Trophoblast cell (in vitro differentiated cells and primary cell): ENCODE measurements around the gene CFAP97D2.
A peak's percentile ranks its signal among the peaks of the same experiment; 100 is the strongest.
"Not testable (repeated sequence)": the region's sequence is repeated elsewhere in the genome, so short reads cannot be mapped to it uniquely, and the experiment has no call there.

ENCODE experiments used
- DNase-seq, 2 donors: peaks; one replicate each; pipeline ENCODE4 v3.0.0-alpha.2; 2016
- H2AFZ ChIP-seq: 2 replicates; pipeline ENCODE4 v1.6.1; 2013; ENCODE audit warnings: low read length, moderate library complexity, mild to moderate bottlenecking; ENCODE audit not compliant: insufficient read depth, poor library complexity
- H2AK5ac ChIP-seq: 2 replicates; pipeline ENCODE4 v1.6.1; 2013; ENCODE audit warnings: mild to moderate bottlenecking, low read length
- H2BK120ac ChIP-seq: 2 replicates; pipeline ENCODE4 v1.6.1; 2013; ENCODE audit warnings: low read length, mild to moderate bottlenecking, moderate library complexity; ENCODE audit not compliant: insufficient read depth, poor library complexity
- H2BK12ac ChIP-seq: 2 replicates; pipeline ENCODE4 v1.6.1; 2013; ENCODE audit warnings: mild to moderate bottlenecking, low read length, moderate library complexity
- H2BK5ac ChIP-seq: 2 replicates; pipeline ENCODE4 v1.6.1; 2013; ENCODE audit warnings: low read length, low read depth, moderate library complexity, mild to moderate bottlenecking; ENCODE audit not compliant: poor library complexity
- H3K14ac ChIP-seq: 2 replicates; pipeline ENCODE4 v1.6.1; 2013; ENCODE audit warnings: mild to moderate bottlenecking, low read length
- H3K18ac ChIP-seq: 2 replicates; pipeline ENCODE4 v1.6.1; 2013; ENCODE audit warnings: mild to moderate bottlenecking, low read length
- H3K23ac ChIP-seq: 2 replicates; pipeline ENCODE4 v1.6.1; 2013; ENCODE audit warnings: low read length
- H3K27ac ChIP-seq: 2 replicates; pipeline ENCODE4 v1.5.1; 2013; ENCODE audit warnings: low read depth, mild to moderate bottlenecking, inconsistent platforms, low read length, moderate library complexity
- H3K27me3 ChIP-seq: 2 replicates; pipeline ENCODE4 v1.6.1; 2013; ENCODE audit warnings: inconsistent platforms, mild to moderate bottlenecking, low read length, moderate library complexity; ENCODE audit not compliant: insufficient read depth
- H3K36me3 ChIP-seq, 2 experiments: 1 replicate in 1 of 2; 2 replicates in 1 of 2; pipeline ENCODE4 v1.6.1; 2013; ENCODE audit warnings: low read length in 2 of 2, mild to moderate bottlenecking in 2 of 2, moderate library complexity in 1 of 2; ENCODE audit not compliant: insufficient read depth in 2 of 2, control insufficient read depth in 1 of 2
- H3K4ac ChIP-seq: 2 replicates; pipeline ENCODE4 v1.6.1; 2013; ENCODE audit warnings: low read depth, mild to moderate bottlenecking, low read length, moderate library complexity
- H3K4me1 ChIP-seq, 2 experiments: 1 replicate in 1 of 2; 2 replicates in 1 of 2; pipeline ENCODE4 v1.6.1; 2013; ENCODE audit warnings: low read length in 2 of 2, mild to moderate bottlenecking in 2 of 2, moderate library complexity in 1 of 2; ENCODE audit not compliant: insufficient read depth in 2 of 2, control insufficient read depth in 1 of 2
- H3K4me2 ChIP-seq: 2 replicates; pipeline ENCODE4 v1.6.1; 2013; ENCODE audit warnings: inconsistent platforms, mild to moderate bottlenecking, low read length, moderate library complexity
- H3K4me3 ChIP-seq: 2 replicates; pipeline ENCODE4 v1.5.1; 2013; ENCODE audit warnings: mild to moderate bottlenecking, low read depth, low read length, inconsistent platforms
- H3K79me1 ChIP-seq: one replicate; pipeline ENCODE4 v1.6.1; 2013; ENCODE audit warnings: low read length
- H3K79me2 ChIP-seq: 2 replicates; pipeline ENCODE4 v1.6.1; 2013; ENCODE audit warnings: low read length, mild to moderate bottlenecking; ENCODE audit not compliant: control insufficient read depth, insufficient read depth, poor library complexity
- H3K9ac ChIP-seq: 2 replicates; pipeline ENCODE4 v1.6.1; 2013; ENCODE audit warnings: mild to moderate bottlenecking, low read length
- H3K9me3 ChIP-seq: 2 replicates; pipeline ENCODE4 v1.6.1; 2013; ENCODE audit warnings: low read depth, mild to moderate bottlenecking, control low read depth, inconsistent platforms, low read length; ENCODE audit not compliant: insufficient read depth
- H4K12ac ChIP-seq: 2 replicates; pipeline ENCODE4 v1.6.1; 2013; ENCODE audit warnings: low read depth, mild to moderate bottlenecking, low read length, moderate library complexity
- H4K8ac ChIP-seq: 2 replicates; pipeline ENCODE4 v1.6.1; 2013; ENCODE audit warnings: low read depth, mild to moderate bottlenecking, low read length, moderate library complexity
- H4K91ac ChIP-seq: one replicate; pipeline ENCODE4 v1.6.1; 2013; ENCODE audit warnings: low read depth, mild to moderate bottlenecking, low read length, moderate library complexity
- WGBS: extraction: QIAGEN DNeasy Blood & Tissue Kit; methylation state at CpG from one replicate; pipeline ENCODE4 v1.1.7; 2013; ENCODE audit warnings: missing lambda C conversion rate; ENCODE audit not compliant: insufficient read length, insufficient coverage; ENCODE audit errors: extremely low coverage; 5-methylcytosine and 5-hydroxymethylcytosine counted together

The CFAP97D2 gene

GRCh38 chr13:114158869-114159666 lies 20.0 kb upstream of the CFAP97D2 start:
- H2BK12ac ChIP-seq, H2AK5ac ChIP-seq, H3K9ac ChIP-seq, H3K9me3 ChIP-seq, H4K91ac ChIP-seq, H3K4me2 ChIP-seq, H4K8ac ChIP-seq, H3K4me3 ChIP-seq, H3K18ac ChIP-seq, H3K79me1 ChIP-seq, H3K36me3 ChIP-seq, H3K27me3 ChIP-seq, H3K4ac ChIP-seq, H3K27ac ChIP-seq, H3K79me2 ChIP-seq, H3K14ac ChIP-seq, H2AFZ ChIP-seq, H3K23ac ChIP-seq, H4K12ac ChIP-seq, H2BK120ac ChIP-seq, H2BK5ac ChIP-seq, H3K4me1 ChIP-seq, DNase-seq: not testable (repeated sequence)
- no CpG with 5 or more reads among the region's 13 CpGs for WGBS

GRCh38 chr13:114161028-114161556 lies 18.0 kb upstream of the CFAP97D2 start:
- H2BK12ac ChIP-seq: no peak overlapping the region
- peaks cover 1% of the 10 kb centered on the region for H3K79me1 ChIP-seq
- H2BK5ac ChIP-seq: no peak overlapping the region
- no peak overlapping the region for H3K9ac ChIP-seq
- H3K4me2 ChIP-seq: no peak overlapping the region
- WGBS: no CpG with 5 or more reads among the region's 47 CpGs
- H3K23ac ChIP-seq: no peak overlapping the region
- no peak overlapping the region for H4K12ac ChIP-seq
- no peak overlapping the region for H4K8ac ChIP-seq
- no peak overlapping the region for H4K91ac ChIP-seq
- H3K4me1 ChIP-seq: peaks cover 8 to 9% of the 10 kb centered on the region in 2 experiments
- no peaks in the 10 kb centered on the region for H3K79me2 ChIP-seq
- H2AFZ ChIP-seq: no peak overlapping the region
- H2BK120ac ChIP-seq: no peak overlapping the region
- DNase-seq: no peak
- no peak overlapping the region for H3K4me3 ChIP-seq
- H3K4ac ChIP-seq: no peak overlapping the region
- H3K36me3 ChIP-seq: no peaks in the 10 kb centered on the region
- H3K27me3 ChIP-seq: no peaks in the 10 kb centered on the region
- H3K9me3 ChIP-seq: no peaks in the 10 kb centered on the region
- H3K18ac ChIP-seq: no peak overlapping the region
- no peak overlapping the region for H3K27ac ChIP-seq
- no peak overlapping the region for H2AK5ac ChIP-seq
- H3K14ac ChIP-seq: no peak overlapping the region

GRCh38 chr13:114161644-114162532 lies 17.2 kb upstream of the CFAP97D2 start:
- no peaks in the 10 kb centered on the region for H3K9me3 ChIP-seq
- no peak for DNase-seq
- H3K4me2 ChIP-seq: no peak overlapping the region
- H3K4me1 ChIP-seq: peaks cover 8 to 9% of the 10 kb centered on the region in 2 experiments
- H3K18ac ChIP-seq: no peak overlapping the region
- no peak overlapping the region for H2AK5ac ChIP-seq
- peak overlapping the region; percentile 10 for H4K91ac ChIP-seq
- H2BK5ac ChIP-seq: no peak overlapping the region
- H3K27me3 ChIP-seq: no peaks in the 10 kb centered on the region
- no peak overlapping the region for H4K8ac ChIP-seq
- H3K9ac ChIP-seq: no peak overlapping the region
- H2AFZ ChIP-seq: no peak overlapping the region
- H3K4ac ChIP-seq: no peak overlapping the region
- peak overlapping the region; percentile 33 for H3K27ac ChIP-seq
- H3K79me1 ChIP-seq: peaks cover 1% of the 10 kb centered on the region
- no peak overlapping the region for H3K23ac ChIP-seq
- no peak overlapping the region for H2BK12ac ChIP-seq
- no peak overlapping the region for H2BK120ac ChIP-seq
- no peaks in the 10 kb centered on the region for H3K79me2 ChIP-seq
- WGBS: no CpG with 5 or more reads among the region's 32 CpGs
- no peak overlapping the region for H3K4me3 ChIP-seq
- H3K36me3 ChIP-seq: no peaks in the 10 kb centered on the region
- no peak overlapping the region for H4K12ac ChIP-seq
- H3K14ac ChIP-seq: no peak overlapping the region

GRCh38 chr13:114162533-114162922 lies 16.5 kb upstream of the CFAP97D2 start:
- no peak overlapping the region for H2AK5ac ChIP-seq
- H3K36me3 ChIP-seq: no peaks in the 10 kb centered on the region
- no peaks in the 10 kb centered on the region for H3K9me3 ChIP-seq
- no peak for DNase-seq
- no peak overlapping the region for H3K18ac ChIP-seq
- H2BK12ac ChIP-seq: no peak overlapping the region
- WGBS: no CpG with 5 or more reads among the region's 16 CpGs
- no peak overlapping the region for H3K4ac ChIP-seq
- H2AFZ ChIP-seq: no peak overlapping the region
- H3K4me1 ChIP-seq: peaks cover 8 to 9% of the 10 kb centered on the region in 2 experiments
- H3K4me2 ChIP-seq: no peak overlapping the region
- no peak overlapping the region for H4K12ac ChIP-seq
- no peak overlapping the region for H2BK120ac ChIP-seq
- no peak overlapping the region for H4K8ac ChIP-seq
- H2BK5ac ChIP-seq: no peak overlapping the region
- H3K27me3 ChIP-seq: no peaks in the 10 kb centered on the region
- H3K79me2 ChIP-seq: no peaks in the 10 kb centered on the region
- H3K79me1 ChIP-seq: peaks cover 1% of the 10 kb centered on the region
- peak overlapping the region; percentile 5 for H3K27ac ChIP-seq
- no peak overlapping the region for H3K14ac ChIP-seq
- no peak overlapping the region for H3K23ac ChIP-seq
- no peak overlapping the region for H3K9ac ChIP-seq
- no peak overlapping the region for H3K4me3 ChIP-seq
- no peak overlapping the region for H4K91ac ChIP-seq
